GM21367 (cell line): ENCODE results near the gene WDR4.
A peak's percentile ranks its signal among the peaks of the same experiment; 100 is the strongest.
"Not testable (repeated sequence)": the region's sequence is repeated elsewhere in the genome, so short reads cannot be mapped to it uniquely, and the experiment has no call there.

ENCODE experiments used
- ATAC-seq: cut with Tn5 transposase; IDR thresholded peaks from one replicate; pipeline ENCODE4 v1.9.1; 2021; ENCODE audit not compliant: unreplicated experiment

WDR4 gene

GRCh38 chr21:42880352-42880751 lies 1.0 kb upstream of the WDR4 start:
- ATAC-seq: no peak

- ATAC-seq: peak; percentile 16
Observed at GRCh38 chr21:42878678-42878992, 704 bp downstream of the WDR4 start.

- not testable (repeated sequence) for ATAC-seq
Observed at GRCh38 chr21:42875811-42876210, 3.5 kb downstream of the WDR4 start.

GRCh38 chr21:42873096-42873495 lies 6.2 kb downstream of the WDR4 start:
- ATAC-seq: no peak

- no peak for ATAC-seq
Observed at GRCh38 chr21:42868196-42868595, 11.1 kb downstream of the WDR4 start.

- ATAC-seq: no peak
Observed at GRCh38 chr21:42865776-42866160, 13.6 kb downstream of the WDR4 start.

- ATAC-seq: no peak
Observed at GRCh38 chr21:42864815-42865775, 14.2 kb downstream of the WDR4 start.

- ATAC-seq: no peak
Observed at GRCh38 chr21:42864286-42864685, 15.1 kb downstream of the WDR4 start.

- ATAC-seq: no peak
Observed at GRCh38 chr21:42863504-42863870, 15.9 kb downstream of the WDR4 start.

GRCh38 chr21:42862774-42863503 lies 16.4 kb downstream of the WDR4 start:
- ATAC-seq: no peak

- no peak for ATAC-seq
Observed at GRCh38 chr21:42861848-42862400, 17.4 kb downstream of the WDR4 start.

- no peak for ATAC-seq
Observed at GRCh38 chr21:42861311-42861847, 18.0 kb downstream of the WDR4 start.

- ATAC-seq: no peak
Observed at GRCh38 chr21:42860345-42860744, 19.0 kb downstream of the WDR4 start.

- no peak for ATAC-seq
Observed at GRCh38 chr21:42859891-42860230, 19.5 kb downstream of the WDR4 start.

GRCh38 chr21:42858957-42859890 lies 20.1 kb downstream of the WDR4 start:
- ATAC-seq: no peak

GRCh38 chr21:42858185-42858847 lies 21.0 kb downstream of the WDR4 start:
- ATAC-seq: no peak

GRCh38 chr21:42857216-42857615 lies 22.1 kb downstream of the WDR4 start:
- ATAC-seq: no peak

GRCh38 chr21:42855937-42856335 lies 23.4 kb downstream of the WDR4 start:
- no peak for ATAC-seq

GRCh38 chr21:42855171-42855936 lies 24.0 kb downstream of the WDR4 start:
- no peak for ATAC-seq
